Liver (tissue), 9 donors: Measurements from ENCODE around the gene E2F7. TPM values are rescaled to one million over a fixed set of nuclear protein-coding genes. Genes with fewer than 3 reads are reported as not detected.

Source experiments
- DNase-seq: peaks from one replicate; pipeline ENCODE4 v3.0.0-alpha.2; 2017; ENCODE audit warnings: low spot score
- H3K27ac ChIP-seq, 2 donors: one replicate each; pipeline ENCODE4 v1.7.0; 2013; ENCODE audit warnings: inconsistent platforms in 2 of 2, low read length in 2 of 2, control low read depth in 1 of 2, low read depth in 1 of 2, mild to moderate bottlenecking in 1 of 2
- H3K27me3 ChIP-seq, 4 donors: one replicate each; pipeline versions ENCODE4 v1.6.1 to v1.7.0; 2013; ENCODE audit warnings: low read length in 3 of 4, inconsistent platforms in 1 of 4, mild to moderate bottlenecking in 1 of 4, moderate library complexity in 1 of 4; ENCODE audit not compliant: control insufficient read depth in 4 of 4, insufficient read depth in 4 of 4
- H3K36me3 ChIP-seq, 4 donors: one replicate each; pipeline versions ENCODE4 v1.6.1 to v1.7.0; 2013; ENCODE audit warnings: low read length in 3 of 4, mild to moderate bottlenecking in 3 of 4, low read depth in 1 of 4, moderate library complexity in 1 of 4; ENCODE audit not compliant: control insufficient read depth in 4 of 4, insufficient read depth in 3 of 4
- H3K4me1 ChIP-seq, 4 donors: one replicate each; pipeline versions ENCODE4 v1.6.1 to v1.7.0; 2013; ENCODE audit warnings: low read length in 3 of 4, mild to moderate bottlenecking in 3 of 4, moderate library complexity in 1 of 4; ENCODE audit not compliant: control insufficient read depth in 4 of 4, insufficient read depth in 4 of 4
- H3K4me3 ChIP-seq, 3 donors: one replicate each; pipeline versions ENCODE4 v1.6.1 to v1.7.0; 2013; ENCODE audit warnings: low read length in 3 of 3, control low read depth in 1 of 3, low read depth in 1 of 3, mild to moderate bottlenecking in 1 of 3
- H3K9ac ChIP-seq, 2 donors: one replicate each; pipeline ENCODE4 v1.7.0; 2013; ENCODE audit warnings: low read length in 2 of 2, mild to moderate bottlenecking in 2 of 2, moderate library complexity in 2 of 2, control low read depth in 1 of 2, low read depth in 1 of 2
- H3K9me3 ChIP-seq, 4 donors: one replicate each; pipeline versions ENCODE4 v1.6.1 to v1.7.0; 2013; ENCODE audit warnings: low read length in 3 of 4; ENCODE audit not compliant: control insufficient read depth in 4 of 4
- FOXA1 ChIP-seq: IDR thresholded peaks from 2 replicates; pipeline ENCODE4 v1.6.1; 2016; ENCODE audit warnings: antibody characterized with exemption
- GABPA ChIP-seq, 2 donors: IDR thresholded peaks in 1 of 2; conservative IDR thresholded peaks in 1 of 2; 2 replicates each; pipeline ENCODE4 v1.6.1; 2016; ENCODE audit warnings: antibody characterized with exemption in 2 of 2, mild to moderate bottlenecking in 1 of 2, moderate library complexity in 1 of 2
- HNF4A ChIP-seq, 2 donors: conservative IDR thresholded peaks; 2 replicates each; pipeline ENCODE4 v1.6.1; 2016; ENCODE audit warnings: antibody characterized with exemption in 2 of 2, mild to moderate bottlenecking in 2 of 2
- HNF4G ChIP-seq: IDR thresholded peaks from 2 replicates; pipeline ENCODE4 v1.6.1; 2016; ENCODE audit warnings: antibody characterized with exemption
- JUND ChIP-seq, 2 donors: IDR thresholded peaks; 2 replicates each; pipeline ENCODE4 v1.6.1; 2016; ENCODE audit warnings: antibody characterized with exemption in 2 of 2
- NR2F2 ChIP-seq: IDR thresholded peaks from 2 replicates; pipeline ENCODE4 v1.6.1; 2016; ENCODE audit warnings: antibody characterized with exemption
- RAD21 ChIP-seq, 2 donors: IDR thresholded peaks; 2 replicates each; pipeline ENCODE4 v1.6.1; 2016; ENCODE audit warnings: antibody characterized with exemption in 2 of 2, mild to moderate bottlenecking in 2 of 2
- SP1 ChIP-seq: IDR thresholded peaks from 2 replicates; pipeline ENCODE4 v1.6.1; 2018; ENCODE audit warnings: antibody characterized with exemption, mild to moderate bottlenecking
- TAF1 ChIP-seq: conservative IDR thresholded peaks from 2 replicates; pipeline ENCODE4 v1.6.1; 2016; ENCODE audit warnings: antibody characterized with exemption, mild to moderate bottlenecking
- YY1 ChIP-seq: IDR thresholded peaks from 2 replicates; pipeline ENCODE4 v1.6.1; 2016; ENCODE audit warnings: antibody characterized with exemption, mild to moderate bottlenecking
- WGBS: extraction: QIAGEN DNeasy Blood & Tissue Kit; methylation state at CpG from one replicate; pipeline ENCODE4 v1.1.7; 2013; 5-methylcytosine and 5-hydroxymethylcytosine counted together
- polyA plus RNA-seq, 2 donors: library from polyadenylated mRNA; stranded (reverse) in 1 of 2; unstranded in 1 of 2; fragments of 200-250 nt in 1 of 2; fragments of >200 nt in 1 of 2; fragmentation: Nextera tagmentation in 1 of 2; extraction: Ambion mirVana in 1 of 2; gene quantifications; one replicate each; pipeline versions ENCODE4 v1.2.1 to v1.2.3, GENCODE V29; 2013 to 2015
- total RNA-seq, 2 donors: library from RNA; depleted of rRNA; stranded (reverse); fragments of >200 nt; gene quantifications; one replicate each; pipeline ENCODE4 v1.2.3, GENCODE V29; 2014
- TF ChIP-seq, protein P1 (sequence below): IDR thresholded peaks from 2 replicates; pipeline ENCODE4 v1.6.1; 2016; ENCODE audit warnings: antibody characterized with exemption
- TF ChIP-seq, protein P2 (sequence below): IDR thresholded peaks from 2 replicates; pipeline ENCODE4 v1.6.1; 2016; ENCODE audit warnings: antibody characterized with exemption
- TF ChIP-seq, protein P3 (sequence below): IDR thresholded peaks from 2 replicates; pipeline ENCODE4 v1.6.1; 2016; ENCODE audit warnings: antibody characterized with exemption
- TF ChIP-seq, protein P4 (sequence below): IDR thresholded peaks from 2 replicates; pipeline ENCODE4 v1.6.1; 2016; ENCODE audit warnings: antibody characterized with exemption, mild to moderate bottlenecking
- TF ChIP-seq, protein P5 (sequence below): fragments of 150-350 bp; IDR thresholded peaks from 2 replicates; pipeline ENCODE4 v1.5.1; 2017; ENCODE audit warnings: improper control_type of control experiment, low read depth, low read length; ENCODE audit not compliant: missing input control
- donor health status: healthy.
- donor health status: healthy.
- donor health status: healthy.
- donor health status: healthy.
- donor health status: healthy.

E2F7 gene
- total and polyA plus RNA-seq, 4 donors = 0.13 to 5.8 (median 0.17) TPM; not detected in 1

DNA sequence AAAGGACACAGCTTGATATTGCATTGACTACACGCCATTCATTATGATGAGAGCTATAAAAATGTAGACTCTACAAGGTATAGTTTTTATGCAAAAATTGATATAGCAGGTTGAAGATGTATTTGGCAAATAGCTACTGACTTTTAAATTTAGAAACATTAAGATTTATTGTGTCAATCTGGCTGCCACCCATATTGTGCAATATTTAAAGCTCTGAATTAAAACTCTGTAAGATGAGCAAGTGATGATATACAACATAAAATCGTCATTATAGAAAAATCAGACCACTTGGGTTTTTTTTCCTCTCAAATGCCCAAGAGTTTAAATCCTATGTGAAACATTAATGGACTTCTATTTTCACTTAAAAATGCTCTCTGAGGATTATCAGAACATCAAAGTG is 36.8 kb upstream of the E2F7 start (continued):
- TF ChIP-seq YY1 = no peak

DNA sequence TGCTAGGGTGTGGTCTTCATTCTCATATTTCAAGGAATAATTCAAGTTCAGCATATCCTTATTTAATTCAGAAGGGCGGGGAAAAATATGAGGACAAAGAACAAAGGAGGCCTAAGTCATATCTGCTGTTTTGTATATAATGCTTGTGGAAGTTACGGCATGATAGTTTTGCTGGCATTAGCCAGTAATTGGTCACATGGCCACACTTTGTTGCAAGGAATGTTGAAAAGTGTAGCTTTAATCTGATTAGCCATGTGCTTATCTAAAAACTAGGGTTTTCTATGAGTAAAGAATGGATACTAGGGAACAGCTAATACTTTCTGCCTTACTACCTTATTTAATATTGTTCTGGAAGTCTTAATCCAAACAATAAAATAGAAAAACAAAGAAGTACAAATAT is 34.4 kb upstream of the E2F7 start:
- no peak overlapping the region for H3K9ac ChIP-seq
- H3K4me1 ChIP-seq = no peaks in the 10 kb centered on the region
- 85% methylated on average over 2 of the region's 2 CpGs for WGBS
- H3K36me3 ChIP-seq = no peaks in the 10 kb centered on the region
- no peak overlapping the region for H3K4me3 ChIP-seq
- H3K9me3 ChIP-seq = no peaks in the 10 kb centered on the region
- no peak overlapping the region for H3K27ac ChIP-seq
- TF ChIP-seq FOXA1 = no peak
- no peak for TF ChIP-seq NR2F2
- TF ChIP-seq YY1 = no peak
- no peak for TF ChIP-seq HNF4G
- TF ChIP-seq TAF1 = no peak
- TF ChIP-seq, protein P1, sequence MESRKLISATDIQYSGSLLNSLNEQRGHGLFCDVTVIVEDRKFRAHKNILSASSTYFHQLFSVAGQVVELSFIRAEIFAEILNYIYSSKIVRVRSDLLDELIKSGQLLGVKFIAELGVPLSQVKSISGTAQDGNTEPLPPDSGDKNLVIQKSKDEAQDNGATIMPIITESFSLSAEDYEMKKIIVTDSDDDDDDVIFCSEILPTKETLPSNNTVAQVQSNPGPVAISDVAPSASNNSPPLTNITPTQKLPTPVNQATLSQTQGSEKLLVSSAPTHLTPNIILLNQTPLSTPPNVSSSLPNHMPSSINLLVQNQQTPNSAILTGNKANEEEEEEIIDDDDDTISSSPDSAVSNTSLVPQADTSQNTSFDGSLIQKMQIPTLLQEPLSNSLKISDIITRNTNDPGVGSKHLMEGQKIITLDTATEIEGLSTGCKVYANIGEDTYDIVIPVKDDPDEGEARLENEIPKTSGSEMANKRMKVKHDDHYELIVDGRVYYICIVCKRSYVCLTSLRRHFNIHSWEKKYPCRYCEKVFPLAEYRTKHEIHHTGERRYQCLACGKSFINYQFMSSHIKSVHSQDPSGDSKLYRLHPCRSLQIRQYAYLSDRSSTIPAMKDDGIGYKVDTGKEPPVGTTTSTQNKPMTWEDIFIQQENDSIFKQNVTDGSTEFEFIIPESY = no peak
- no peak for TF ChIP-seq SP1
- TF ChIP-seq JUND (IDR thresholded peaks at IDR 0.05) = no peak
- TF ChIP-seq GABPA (IDR thresholded peaks at IDR 0.05 in 1 of 2, conservative IDR thresholded peaks at IDR 0.05 in 1 of 2) = no peak
- TF ChIP-seq, protein P2, sequence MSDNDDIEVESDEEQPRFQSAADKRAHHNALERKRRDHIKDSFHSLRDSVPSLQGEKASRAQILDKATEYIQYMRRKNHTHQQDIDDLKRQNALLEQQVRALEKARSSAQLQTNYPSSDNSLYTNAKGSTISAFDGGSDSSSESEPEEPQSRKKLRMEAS = no peak
- TF ChIP-seq, protein P3, sequence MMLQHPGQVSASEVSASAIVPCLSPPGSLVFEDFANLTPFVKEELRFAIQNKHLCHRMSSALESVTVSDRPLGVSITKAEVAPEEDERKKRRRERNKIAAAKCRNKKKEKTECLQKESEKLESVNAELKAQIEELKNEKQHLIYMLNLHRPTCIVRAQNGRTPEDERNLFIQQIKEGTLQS = no peak
- TF ChIP-seq HNF4A (conservative IDR thresholded peaks at IDR 0.05) = no peak
- TF ChIP-seq, protein P4, sequence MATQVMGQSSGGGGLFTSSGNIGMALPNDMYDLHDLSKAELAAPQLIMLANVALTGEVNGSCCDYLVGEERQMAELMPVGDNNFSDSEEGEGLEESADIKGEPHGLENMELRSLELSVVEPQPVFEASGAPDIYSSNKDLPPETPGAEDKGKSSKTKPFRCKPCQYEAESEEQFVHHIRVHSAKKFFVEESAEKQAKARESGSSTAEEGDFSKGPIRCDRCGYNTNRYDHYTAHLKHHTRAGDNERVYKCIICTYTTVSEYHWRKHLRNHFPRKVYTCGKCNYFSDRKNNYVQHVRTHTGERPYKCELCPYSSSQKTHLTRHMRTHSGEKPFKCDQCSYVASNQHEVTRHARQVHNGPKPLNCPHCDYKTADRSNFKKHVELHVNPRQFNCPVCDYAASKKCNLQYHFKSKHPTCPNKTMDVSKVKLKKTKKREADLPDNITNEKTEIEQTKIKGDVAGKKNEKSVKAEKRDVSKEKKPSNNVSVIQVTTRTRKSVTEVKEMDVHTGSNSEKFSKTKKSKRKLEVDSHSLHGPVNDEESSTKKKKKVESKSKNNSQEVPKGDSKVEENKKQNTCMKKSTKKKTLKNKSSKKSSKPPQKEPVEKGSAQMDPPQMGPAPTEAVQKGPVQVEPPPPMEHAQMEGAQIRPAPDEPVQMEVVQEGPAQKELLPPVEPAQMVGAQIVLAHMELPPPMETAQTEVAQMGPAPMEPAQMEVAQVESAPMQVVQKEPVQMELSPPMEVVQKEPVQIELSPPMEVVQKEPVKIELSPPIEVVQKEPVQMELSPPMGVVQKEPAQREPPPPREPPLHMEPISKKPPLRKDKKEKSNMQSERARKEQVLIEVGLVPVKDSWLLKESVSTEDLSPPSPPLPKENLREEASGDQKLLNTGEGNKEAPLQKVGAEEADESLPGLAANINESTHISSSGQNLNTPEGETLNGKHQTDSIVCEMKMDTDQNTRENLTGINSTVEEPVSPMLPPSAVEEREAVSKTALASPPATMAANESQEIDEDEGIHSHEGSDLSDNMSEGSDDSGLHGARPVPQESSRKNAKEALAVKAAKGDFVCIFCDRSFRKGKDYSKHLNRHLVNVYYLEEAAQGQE = no peak
- TF ChIP-seq RAD21 (IDR thresholded peaks at IDR 0.05) = no peak
- TF ChIP-seq, protein P5, sequence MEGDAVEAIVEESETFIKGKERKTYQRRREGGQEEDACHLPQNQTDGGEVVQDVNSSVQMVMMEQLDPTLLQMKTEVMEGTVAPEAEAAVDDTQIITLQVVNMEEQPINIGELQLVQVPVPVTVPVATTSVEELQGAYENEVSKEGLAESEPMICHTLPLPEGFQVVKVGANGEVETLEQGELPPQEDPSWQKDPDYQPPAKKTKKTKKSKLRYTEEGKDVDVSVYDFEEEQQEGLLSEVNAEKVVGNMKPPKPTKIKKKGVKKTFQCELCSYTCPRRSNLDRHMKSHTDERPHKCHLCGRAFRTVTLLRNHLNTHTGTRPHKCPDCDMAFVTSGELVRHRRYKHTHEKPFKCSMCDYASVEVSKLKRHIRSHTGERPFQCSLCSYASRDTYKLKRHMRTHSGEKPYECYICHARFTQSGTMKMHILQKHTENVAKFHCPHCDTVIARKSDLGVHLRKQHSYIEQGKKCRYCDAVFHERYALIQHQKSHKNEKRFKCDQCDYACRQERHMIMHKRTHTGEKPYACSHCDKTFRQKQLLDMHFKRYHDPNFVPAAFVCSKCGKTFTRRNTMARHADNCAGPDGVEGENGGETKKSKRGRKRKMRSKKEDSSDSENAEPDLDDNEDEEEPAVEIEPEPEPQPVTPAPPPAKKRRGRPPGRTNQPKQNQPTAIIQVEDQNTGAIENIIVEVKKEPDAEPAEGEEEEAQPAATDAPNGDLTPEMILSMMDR = no peak
- H3K27me3 ChIP-seq = peaks cover 0 to 3% (median 0%) of the 10 kb centered on the region in 4 donors
- no peak for DNase-seq
